Epithelial cell of proximal tubule (primary cell): ENCODE data around the gene GPR25. TPM values are rescaled to one million over a fixed set of nuclear protein-coding genes. Genes with fewer than 3 reads are reported as not detected.
"Not testable (repeated sequence)": the region's sequence is repeated elsewhere in the genome, so short reads cannot be mapped to it uniquely, and the experiment has no call there.

Source experiments
- DNase-seq: peaks from one replicate; pipeline ENCODE4 v3.0.0-alpha.2; 2011; ENCODE audit warnings: low read depth
- H3K4me3 ChIP-seq: 2 replicates; pipeline ENCODE4 v1.5.1; 2011; ENCODE audit warnings: low read depth, mild to moderate bottlenecking, low read length
- CTCF ChIP-seq: conservative IDR thresholded peaks from 2 replicates; pipeline ENCODE4 v1.5.1; 2012; ENCODE audit warnings: low read depth, mild to moderate bottlenecking, low read length
- total RNA-seq: library from RNA; depleted of rRNA; stranded (reverse); fragments of >200 nt; gene quantifications from 2 replicates; pipeline ENCODE4 v1.2.3, GENCODE V29; 2015

The GPR25 gene
- total RNA-seq, 1 donor from 2014 or later = not detected

GRCh38 chr1:200911361-200911760 lies 38.6 kb downstream of the GPR25 start:
- no peak overlapping the region for H3K4me3 ChIP-seq
- no peak for TF ChIP-seq CTCF
- no peak for DNase-seq

- DNase-seq, H3K4me3 ChIP-seq: not testable (repeated sequence)
Measured at GRCh38 chr1:200911936-200912335, 39.2 kb downstream of the GPR25 start.

- H3K4me3 ChIP-seq = no peak overlapping the region
- DNase-seq = no peak
- no peak for TF ChIP-seq CTCF
Measured at GRCh38 chr1:200912737-200913407, 40.1 kb downstream of the GPR25 start.

DNA sequence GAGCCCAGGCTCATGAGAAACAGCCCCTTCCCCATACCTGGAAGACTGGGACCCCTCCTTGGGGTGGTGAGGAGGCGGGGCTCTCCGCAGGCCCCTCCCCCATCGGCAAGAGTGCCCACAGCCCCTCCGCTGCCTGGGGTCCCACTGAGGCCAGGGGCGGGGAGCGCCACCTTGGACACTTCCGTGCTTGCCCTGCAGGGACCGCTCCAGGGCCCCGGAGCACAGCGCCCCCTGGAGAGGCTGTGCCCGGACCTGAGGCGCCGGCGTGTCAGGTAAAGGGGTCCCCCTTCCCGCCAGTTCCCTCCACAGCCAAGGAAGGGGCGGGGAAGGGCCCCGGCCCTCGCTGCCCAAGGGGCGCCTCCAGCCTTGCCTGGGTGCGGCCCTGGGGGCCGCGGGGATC lies 43.4 kb downstream of the GPR25 start:
- peak; percentile 41 for TF ChIP-seq CTCF
- H3K4me3 ChIP-seq = no peak overlapping the region
- DNase-seq = no peak

- DNase-seq = no peak
- H3K4me3 ChIP-seq = no peak overlapping the region
- no peak for TF ChIP-seq CTCF
Measured at GRCh38 chr1:200916681-200917080, 43.9 kb downstream of the GPR25 start.

DNA sequence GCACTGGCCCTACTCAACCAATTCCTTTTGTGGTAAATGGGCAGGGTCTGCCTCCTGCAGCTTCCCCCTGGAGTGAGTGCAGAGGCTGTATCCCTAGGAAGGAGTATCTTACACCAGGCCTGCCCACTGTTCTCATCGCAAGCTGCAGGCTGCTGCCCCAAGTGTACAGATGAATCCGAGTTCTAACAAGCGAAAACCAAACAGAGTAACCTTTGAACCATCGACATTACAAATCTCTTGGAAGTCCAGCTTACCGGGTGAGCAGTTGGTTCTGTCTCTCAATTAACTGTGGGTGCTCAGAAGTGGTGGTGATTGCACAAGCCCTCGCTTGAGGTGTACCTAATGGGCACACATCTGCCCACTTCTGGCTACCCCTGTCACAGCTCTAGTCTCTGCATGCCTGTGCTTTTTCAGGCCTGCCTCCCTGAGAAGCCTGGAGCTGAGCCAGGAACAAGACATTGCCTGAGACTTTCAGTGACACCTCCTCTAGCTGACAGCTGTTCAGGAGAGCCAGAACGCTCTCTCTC lies 44.6 kb downstream of the GPR25 start:
- no peak overlapping the region for H3K4me3 ChIP-seq
- no peak for TF ChIP-seq CTCF
- no peak for DNase-seq

DNA sequence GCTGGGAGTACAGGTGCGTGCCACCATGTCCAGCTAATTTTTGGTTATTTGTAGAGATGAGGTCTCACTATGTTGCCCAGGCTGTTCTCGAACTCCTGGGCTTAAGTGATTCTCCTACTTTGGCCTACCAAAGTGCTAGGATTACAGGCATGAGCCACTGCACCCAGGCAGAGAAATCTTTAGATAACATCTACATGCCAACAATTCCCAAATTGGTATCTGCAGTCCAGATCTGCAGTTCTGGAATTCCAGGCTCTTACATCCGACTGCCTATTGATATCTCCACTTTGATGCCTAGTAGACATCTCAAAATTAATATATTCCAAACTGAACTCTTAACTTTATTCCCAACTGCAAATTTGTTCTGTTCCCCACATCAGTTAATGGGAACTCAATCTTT lies 45.2 kb downstream of the GPR25 start:
- no peak for DNase-seq
- no peak for TF ChIP-seq CTCF
- no peak overlapping the region for H3K4me3 ChIP-seq
